Stimulated activated CD4-positive, alpha-beta T cell treated with anti-CD3 and anti-CD28 coated beads, Interleukin-1b, Interleukin-23, amount 100 ng/mL, for 48 hours (primary cell): ENCODE results near the gene ZSCAN29.
"Not testable (repeated sequence)": the region's sequence is repeated elsewhere in the genome, so short reads cannot be mapped to it uniquely, and the experiment has no call there.

Experiments
- DNase-seq: peaks from one replicate; pipeline ENCODE4 v3.0.0-alpha.2; 2020

The ZSCAN29 gene

DNA sequence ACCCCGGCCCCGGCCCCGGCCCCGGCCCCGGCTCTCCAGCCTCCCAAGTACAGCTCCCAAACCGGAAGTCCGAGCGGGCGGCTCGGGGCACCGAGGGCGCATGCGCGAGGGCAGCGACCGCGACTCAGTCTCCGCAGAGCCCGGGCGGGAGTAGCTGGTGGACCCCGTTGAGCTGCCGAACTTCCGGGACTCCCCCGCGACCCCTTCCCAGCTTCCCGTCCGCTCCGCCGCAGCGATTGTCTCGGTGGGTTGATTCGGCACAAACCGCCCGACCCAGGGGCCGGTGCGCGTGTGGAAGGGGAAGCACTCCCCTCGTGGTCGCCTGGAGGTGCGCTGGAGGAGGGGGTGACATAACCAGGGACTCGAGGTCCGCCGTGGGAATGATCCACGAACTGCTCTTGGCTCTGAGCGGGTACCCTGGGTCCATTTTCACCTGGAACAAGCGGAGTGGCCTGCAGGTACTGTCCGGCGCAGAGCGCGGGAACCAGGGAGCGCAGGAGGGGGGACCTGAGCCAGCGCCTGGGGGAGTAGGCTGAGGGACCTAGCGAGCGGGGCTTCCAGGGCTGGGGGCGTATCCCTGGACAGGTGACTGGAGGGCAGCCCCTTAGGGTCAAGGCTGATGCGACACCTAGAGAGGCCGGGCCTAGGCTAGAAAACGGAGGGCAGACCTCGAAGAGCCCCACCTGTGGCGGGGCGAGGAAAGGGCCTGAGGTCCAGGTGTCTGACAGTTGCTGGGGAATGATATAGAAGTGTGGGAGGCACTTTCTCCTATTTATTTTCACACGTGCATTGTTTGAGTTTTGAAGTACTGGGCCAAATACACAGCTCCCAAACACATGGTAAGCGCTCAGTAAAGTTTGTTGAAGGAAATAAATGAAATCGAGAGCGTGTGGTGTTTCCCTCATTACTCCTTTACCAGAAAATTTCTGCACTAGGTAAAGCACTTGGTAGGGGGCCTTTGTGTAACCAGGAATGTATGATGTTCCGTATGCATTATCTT, at the start of gene ZSCAN29, which contains the start of gene TUBGCP4:
ZSCAN29 (minus strand) TSS at position 69 of the 1,000 bp plus-strand sequence. CDS start 1,130 bp downstream, outside the sequence.
TUBGCP4 (plus strand) TSS at position 127 of the 1,000 bp plus-strand sequence; CDS start at position 381, 254 bp downstream.
- peak; percentile 83 for DNase-seq

DNA sequence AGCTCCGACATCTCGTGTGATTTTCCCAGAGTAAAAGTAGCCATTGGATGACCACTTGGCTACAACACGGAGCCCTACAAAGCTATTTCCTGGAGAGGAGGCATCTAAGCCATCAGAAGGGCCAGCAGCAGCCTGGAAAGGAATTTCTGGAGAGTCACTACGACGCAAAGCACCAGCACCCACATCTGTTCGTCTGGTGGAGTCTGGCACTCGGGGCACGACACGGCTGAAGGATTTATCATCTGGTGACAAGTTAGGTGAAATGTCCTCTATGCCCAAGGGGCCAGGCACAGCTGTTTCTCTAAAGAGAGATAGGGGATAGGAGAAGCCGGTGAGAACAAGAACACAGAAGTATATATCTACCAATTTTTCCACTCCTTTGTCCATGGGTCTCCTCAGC, 49.6 kb upstream of the ZSCAN29 start:
- no peak for DNase-seq

DNA sequence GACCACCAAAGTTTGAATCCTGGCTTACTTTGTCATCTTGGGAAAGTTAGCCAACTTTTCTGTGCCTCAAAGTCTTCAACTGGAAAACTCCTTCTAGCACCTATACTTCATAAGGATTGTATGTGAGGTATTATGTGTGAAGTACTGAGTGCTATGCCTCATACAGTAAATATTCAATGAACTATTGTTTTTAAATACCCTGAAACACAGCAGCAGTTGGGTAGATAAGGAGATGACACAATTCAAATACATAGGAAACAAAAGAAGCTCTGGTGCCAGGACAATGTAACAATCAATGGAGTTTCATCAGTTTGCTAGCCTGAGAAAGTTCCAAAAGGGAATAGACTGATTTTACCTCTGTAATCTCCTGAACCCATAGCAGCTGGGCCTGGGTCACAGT, 43.4 kb upstream of the ZSCAN29 start:
- no peak for DNase-seq

DNA sequence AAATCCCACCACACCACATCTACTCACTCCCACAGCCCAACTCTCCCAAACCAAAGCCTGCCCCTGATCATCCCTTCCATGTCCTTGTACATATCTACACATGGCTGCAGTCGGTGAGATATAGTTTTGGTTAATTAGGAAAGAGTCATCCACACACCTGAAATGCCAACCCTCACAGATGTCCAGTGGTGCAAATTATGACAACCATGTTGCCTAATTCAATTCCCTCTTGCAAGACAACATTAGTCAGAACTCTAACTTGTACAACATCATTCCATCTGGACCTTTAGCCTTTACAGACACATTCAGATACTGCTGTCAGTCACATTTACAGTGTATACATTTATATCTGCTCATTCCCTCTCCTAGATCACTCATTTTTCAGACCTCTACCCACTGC, 41.3 kb upstream of the ZSCAN29 start:
- no peak for DNase-seq

DNA sequence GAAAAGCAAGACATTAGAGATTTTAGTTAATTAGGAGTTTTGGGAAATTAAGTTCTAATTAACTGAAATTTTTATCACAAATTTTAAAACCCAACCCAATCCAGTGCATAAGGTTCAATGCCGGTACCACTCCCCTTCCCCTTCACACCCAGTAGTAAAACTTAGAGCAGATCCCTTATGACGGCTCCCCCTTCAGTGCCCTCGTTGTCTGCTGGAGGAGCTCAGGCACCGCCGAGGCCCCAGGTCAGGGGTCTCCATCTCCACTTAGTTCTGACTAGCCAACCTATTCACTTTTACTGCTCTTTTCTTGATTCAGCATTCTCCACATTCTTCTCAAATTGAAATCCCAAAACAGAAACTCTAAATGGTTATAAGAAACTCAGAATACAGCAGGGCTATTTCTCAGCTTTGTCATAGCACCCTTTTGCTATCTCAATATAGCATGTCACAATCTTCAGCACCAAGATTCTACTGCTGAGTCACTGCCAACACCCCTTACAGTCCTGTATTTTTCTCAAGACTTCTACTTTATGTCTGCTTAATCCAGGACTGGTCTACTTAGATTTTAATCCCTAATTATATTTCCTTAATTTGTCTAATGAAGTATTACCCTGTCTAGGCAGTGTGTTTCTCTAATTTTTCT, 39.9 kb upstream of the ZSCAN29 start:
- DNase-seq = no peak

DNA sequence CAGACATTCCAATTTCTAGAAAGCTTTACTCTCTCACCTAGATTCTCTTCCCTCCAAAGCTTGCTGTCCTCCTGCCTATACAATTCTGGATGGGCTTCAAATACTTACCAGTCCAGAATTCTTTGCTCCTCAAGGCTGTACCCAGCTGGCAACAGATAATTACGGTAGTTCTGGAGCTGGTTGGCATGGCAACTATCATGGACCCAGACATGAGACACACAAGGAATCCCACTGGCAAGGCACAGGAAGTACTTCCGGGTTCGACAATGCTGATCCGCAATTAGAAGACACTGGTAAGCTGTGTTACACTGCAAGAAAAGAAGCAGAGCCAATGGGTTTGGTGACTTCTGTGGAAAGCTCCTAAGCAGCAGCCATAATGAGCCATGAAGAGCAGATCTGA, 37.9 kb upstream of the ZSCAN29 start:
- no peak for DNase-seq

DNA sequence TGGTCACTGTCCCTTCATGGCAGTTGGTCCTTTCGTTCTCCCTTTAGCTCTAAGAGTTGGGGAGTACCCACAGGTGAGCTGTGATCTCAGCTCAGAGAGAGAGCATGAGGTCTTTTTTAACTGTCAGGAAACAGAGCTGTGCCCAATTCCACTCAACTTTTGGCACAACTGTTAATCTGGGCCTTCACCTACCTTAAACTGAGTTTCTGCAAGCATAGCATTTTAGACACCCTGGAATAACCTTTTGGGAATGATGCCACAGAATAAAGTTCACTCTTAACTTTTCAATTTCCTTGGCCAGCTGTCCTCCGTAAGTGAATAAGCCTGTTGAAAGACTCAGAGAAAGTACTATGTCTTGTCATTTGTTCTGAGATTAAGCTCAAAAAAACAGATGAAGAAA, 36.0 kb upstream of the ZSCAN29 start:
- DNase-seq = no peak

DNA sequence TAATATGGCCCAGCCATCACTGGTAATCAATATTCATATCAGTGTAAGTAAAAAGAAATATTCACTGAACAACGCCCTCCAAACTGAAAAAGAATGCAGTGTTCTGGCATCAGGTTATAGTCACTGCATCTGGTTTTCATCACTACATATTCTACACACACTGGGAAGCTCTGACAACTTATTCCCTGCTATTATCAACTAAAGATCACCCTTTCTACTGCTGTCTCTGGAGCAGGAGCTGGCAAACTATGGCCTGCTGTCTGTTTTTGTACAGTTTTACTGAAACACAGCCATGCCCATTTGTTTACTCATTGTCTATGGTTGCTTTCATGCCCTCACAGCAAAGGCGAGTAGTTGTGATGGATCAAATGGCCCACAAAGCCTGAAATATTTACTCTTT, 35.3 kb upstream of the ZSCAN29 start:
- no peak for DNase-seq

DNA sequence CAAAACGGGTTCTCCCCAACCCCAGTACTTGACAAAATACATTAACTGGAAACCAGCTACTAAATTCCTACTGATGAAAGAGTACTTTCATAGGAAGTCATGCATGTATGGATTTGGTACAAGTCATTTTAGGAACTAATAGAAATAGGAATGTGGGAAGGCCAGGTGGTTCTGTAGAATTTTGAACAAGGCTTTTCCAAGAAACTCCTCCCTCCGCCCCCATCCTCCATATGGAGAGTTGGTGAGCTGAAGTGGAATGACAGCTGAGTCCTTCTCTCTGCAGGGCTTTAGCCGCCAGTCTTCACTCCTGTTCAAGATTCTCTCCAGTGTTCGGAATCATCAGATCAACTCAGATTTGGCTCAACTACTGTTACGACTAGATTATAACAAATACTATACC, 33.3 kb upstream of the ZSCAN29 start:
- DNase-seq = no peak

DNA sequence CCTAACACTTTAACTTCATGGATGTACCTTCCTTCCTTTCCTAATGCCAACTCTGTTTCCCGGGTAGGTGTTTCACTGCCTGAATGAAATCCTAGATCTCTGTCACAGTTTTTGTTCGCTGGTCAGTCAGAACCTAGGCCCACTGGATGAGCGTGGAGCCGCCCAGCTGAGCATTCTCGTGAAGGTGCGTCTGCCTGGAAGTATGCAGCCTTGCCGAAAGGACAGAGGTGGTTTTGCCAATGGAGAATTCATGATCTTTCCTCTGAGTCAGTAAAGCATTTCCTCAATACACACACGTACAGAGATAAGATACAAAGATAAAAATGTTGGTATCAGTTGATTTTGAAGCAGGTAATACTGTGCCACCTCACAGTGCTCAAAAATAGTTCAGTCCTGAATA, 32.8 kb upstream of the ZSCAN29 start:
- DNase-seq = no peak

DNA sequence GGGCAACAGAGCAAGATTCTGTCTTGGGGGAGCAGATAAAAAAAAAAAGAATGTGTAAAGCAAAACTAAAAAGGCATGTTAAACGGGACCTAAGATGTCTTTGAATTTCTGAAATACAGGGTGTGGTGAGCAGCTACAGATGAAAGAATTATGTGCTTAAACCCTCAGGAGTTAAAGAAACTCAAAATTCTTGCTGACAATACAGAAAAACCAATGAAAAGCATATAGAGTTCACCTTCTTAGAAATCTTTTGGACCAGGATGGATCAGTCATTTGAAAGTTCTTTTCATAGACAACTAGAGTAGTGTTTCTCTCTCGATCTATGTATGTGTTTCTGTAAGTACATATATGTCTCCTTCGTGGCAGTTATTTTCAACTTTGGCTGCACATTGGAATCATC, 31.4 kb upstream of the ZSCAN29 start:
- DNase-seq = no peak

DNA sequence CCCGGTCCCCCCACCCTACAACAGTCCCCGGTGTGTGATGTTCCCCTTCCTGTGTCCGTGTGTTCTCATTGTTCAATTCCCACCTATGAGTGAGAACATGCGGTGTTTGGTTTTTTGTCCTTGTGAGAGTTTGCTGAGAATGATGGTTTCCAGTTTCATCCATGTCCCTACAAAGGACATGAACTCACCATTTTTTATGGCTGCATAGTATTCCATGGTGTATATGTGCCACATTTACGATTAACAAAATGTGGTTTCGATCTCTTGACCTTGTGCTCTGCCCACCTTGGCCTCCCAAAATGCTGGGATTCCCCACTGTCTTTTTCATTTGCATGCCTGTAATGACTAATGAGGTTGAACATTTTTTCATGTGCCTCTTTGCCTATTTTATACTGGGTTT, 22.7 kb upstream of the ZSCAN29 start:
- DNase-seq = not testable (repeated sequence)

DNA sequence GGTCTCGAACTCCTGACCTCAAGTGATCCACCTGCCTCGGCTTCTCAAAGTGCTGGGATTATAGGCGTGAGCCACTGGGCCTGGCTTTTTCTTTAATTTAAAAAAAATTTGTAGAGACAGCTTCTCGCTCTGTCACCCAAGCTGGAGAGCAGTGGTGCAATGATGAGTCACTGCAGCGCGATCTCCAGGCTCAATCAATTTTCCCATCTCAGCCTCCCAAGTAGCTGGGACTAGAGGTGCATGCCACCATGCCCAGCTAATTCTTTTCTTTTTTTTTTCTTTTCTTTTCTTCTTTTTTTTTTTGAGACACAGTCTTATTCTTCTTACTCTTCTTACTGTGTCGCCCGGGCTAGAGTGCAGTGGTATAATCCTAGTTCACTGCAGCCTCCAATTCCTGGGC, 19.9 kb upstream of the ZSCAN29 start:
- DNase-seq = no peak

DNA sequence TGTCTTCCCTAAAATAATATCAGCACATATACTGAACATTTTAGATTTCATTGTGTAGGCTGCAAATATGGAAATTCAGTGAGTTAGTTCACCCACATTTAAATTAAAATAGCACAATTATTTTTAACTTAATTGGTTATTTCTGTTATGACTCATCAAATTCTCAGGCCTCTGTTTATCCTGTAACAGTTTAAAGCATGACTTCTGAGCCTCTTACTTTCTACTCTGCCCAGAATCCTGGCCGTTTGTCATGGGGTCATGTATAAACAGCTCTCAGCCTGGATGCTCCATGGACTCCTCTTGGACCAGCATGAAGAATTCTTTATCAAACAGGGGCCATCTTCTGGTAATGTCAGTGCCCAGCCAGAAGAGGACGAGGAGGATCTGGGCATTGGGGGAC, 12.2 kb upstream of the ZSCAN29 start:
- DNase-seq = no peak

DNA sequence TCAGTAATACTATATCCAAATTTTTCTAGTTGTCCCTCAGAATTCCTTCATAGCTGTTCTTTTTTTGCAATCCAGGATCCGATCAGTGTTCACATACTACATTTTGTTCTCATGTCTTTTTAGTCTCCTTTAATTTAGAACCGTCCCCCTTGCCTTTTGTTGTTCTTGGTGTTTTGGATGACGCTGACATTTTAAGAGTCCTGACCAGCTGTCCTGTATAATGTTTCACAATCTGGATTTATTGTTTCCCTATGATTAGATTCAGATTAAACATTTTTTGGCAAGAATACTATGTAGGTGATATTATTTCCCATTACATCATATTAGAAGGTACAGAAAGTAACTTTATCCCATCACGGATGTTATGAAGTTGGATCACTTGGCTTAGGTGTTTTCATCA, 11.5 kb upstream of the ZSCAN29 start:
- no peak for DNase-seq

DNA sequence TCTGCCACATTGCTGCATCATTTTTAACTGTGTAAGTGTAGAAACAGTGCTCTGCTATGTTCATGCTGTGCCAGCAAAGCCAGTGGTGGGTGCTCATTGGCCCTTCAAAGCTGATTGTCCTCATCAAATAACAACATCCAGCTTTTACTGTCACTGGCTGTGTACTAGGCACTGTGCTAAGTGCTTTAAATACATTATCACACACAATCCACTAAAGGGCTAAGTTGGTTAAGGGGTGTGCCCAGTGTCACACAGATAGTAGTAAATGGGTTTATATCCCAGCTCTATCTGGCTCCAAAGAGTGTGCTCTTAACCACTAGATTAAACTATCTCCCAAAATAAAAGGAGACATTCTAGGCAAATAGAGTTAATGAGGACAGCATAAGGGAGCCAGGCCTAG, 7.8 kb upstream of the ZSCAN29 start:
- no peak for DNase-seq

DNA sequence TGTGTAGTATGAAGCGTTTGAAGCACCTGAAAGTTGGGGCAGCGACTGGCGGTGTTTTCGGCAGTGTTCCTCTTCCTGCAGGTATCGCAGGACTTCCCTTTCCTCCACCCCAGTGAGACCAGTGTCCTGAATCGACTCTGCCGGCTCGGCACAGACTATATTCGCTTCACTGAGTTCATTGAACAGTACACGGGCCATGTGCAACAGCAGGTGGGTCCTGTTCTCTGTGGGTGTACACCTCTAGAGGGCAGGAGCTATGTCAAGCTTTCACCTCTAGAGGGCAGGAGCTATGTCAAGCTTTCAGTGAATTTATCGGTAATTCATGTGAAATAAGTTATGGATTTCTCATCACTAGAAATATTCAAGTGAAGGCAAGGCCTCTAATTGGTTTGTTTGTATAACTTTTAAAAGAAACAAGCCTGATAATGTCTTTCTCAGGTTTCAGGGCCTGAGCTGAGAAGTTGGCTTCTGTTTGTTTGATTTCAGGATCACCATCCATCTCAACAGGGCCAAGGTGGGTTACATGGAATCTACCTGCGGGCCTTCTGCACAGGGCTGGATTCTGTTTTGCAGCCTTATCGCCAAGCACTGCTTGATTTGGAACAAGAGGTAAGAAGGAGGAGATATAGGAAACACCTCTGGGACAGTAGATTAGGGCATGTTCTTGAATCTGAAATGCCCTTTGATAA, 5.3 kb upstream of the ZSCAN29 start:
- peak; percentile 18 for DNase-seq

DNA sequence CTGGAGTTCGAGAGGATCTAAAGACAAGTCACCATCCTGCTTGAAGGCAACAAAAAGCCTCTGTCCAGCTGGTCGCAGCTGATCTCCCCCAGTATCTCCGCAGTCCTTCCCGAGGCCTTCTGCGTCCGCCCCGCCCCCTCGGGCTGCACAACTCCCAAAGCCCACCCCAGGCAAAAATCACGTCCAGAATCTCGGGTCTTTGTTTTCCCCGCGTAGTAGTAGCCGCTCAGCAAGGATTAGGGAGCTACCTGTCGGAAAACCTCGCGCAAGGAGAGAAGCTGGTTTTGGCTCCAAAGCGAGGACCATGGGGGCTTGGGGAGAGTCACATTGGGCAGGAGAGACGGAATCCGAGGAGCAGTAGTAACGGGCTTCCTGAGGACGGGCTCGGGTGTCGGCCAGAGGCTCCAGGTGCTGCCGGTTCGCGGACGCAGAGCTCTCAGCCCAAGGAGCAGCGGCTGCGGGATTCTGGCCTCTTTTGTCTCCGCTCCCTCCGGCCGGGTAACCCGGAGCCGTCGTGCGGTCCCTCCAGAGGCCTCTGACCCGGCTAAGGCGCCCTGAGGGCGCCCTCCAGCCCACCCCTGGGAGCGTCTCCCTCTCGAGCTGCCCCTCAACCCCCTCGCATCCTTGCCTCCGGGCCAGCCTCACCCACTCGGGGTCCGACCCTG, 401 bp downstream of the ZSCAN29 start:
- peak; percentile 9 for DNase-seq

DNA sequence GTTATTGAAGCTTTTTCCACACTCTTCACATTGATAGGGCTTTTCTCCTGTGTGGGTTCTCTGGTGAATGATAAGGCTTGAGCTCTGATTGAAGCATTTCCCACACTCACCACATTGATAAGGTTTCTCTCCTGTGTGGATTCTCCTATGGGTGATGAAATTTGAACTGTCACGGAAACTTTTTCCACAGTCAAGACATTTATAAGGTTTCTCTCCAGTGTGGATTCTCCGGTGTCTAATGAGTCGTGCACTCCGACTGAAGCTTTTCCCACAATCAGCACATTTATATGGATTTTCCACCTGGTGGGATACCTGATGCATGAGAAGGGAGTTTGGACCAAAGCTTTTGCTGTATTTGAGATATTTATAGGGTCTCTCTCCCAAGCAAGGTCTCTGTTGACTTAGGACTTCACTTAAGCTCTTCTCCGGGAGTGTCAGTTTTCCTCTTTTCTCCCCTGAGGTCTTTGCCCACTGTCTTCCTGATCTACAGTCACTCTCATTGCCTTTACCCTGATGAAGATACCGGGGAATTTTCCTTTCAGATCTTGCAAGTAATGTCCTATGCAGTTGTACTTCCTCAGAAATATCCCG, 9.4 kb downstream of the ZSCAN29 start:
- DNase-seq = no peak

DNA sequence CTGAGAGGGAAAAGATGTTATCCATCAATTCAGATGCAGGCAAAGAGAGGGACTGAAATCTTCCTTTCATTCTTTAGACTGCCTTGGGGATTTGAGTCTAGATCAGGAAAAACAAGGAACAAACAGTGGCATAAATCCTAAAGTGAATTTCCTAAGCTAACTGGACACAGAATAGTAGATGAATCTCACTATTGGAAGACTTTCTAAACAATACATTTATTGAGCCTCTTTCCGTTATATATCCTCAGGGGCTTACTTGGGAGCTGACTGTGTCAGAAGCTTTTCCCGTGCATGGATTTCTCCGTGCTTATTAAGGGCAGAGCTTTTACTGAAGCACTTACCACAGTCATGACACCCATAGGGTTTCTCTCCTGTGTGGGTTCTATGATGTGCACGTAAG, 10.0 kb downstream of the ZSCAN29 start:
- DNase-seq = no peak

DNA sequence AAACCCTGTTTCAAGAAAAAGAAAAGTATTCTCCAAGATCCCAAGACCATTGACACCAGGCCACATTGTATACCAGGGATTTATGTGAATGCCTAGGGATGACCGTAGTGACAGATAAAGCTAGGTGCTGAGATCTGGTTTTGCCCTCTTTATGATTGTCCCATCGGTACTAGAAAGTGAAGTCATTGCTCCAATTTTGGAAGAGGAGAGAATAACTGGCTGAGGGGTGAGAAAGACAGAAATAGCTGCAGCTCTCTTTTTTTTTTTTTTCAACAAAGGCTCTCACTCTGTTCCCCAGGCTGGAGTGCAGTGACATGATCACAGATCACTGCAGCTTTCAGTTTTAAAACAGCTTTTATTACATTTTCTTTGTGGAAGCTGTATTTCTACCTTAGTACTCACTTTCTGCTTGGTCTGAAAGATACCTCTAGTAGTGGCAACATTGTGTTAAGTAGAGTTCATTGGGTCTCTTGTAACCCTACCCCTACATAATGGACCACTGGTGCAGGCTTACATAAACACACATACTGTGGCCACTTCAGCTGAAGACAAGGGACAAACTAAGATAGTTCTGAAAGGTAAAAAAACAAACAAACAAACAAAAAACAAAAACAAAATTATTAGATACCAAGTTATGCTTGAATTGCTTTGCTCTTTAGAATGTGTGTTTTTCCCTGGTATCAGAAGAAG, 18.0 kb downstream of the ZSCAN29 start:
- DNase-seq = no peak

DNA sequence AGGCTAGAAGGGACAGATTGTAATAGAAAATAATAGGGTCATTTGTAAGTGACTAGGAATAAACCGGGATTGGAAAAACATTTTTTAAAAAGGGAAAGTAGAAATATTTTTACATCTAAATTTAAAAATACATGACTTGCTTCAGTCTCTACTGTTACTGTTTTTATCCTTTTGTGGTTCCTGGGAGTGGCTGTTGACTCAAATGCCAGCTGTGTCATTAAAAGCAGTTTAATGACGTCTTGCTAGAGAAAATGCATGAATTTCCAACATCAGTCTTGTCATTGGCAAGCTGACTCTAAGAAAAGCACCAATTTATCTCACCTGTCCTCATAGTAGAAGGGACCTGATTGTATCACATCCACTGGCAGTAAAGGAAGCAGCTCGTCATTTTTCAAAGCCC, 23.7 kb downstream of the ZSCAN29 start:
- DNase-seq = no peak
